Thyroid gland (tissue), 4 donors: ENCODE measurements around the gene OSTM1. TPM values are rescaled to one million over a fixed set of nuclear protein-coding genes. Genes with fewer than 3 reads are reported as not detected.

ENCODE experiments used
- DNase-seq, 2 donors: peaks; one replicate each; pipeline ENCODE4 v3.0.0-alpha.2; 2019
- H3K27ac ChIP-seq, 3 donors: fragments of 200-600 bp; sonication (generic); 1 replicate in 2 of 3; 2 replicates in 1 of 3; pipeline ENCODE4 v1.5.1; 2016 to 2019; ENCODE audit warnings: mild to moderate bottlenecking in 1 of 3, moderate library complexity in 1 of 3
- H3K27me3 ChIP-seq: fragments of 200-600 bp; sonication (generic); one replicate; pipeline ENCODE4 v1.5.1; 2019
- H3K36me3 ChIP-seq, 2 donors: fragments of 200-600 bp; sonication (generic); one replicate each; pipeline ENCODE4 v1.5.1; 2016 to 2019
- H3K4me1 ChIP-seq, 2 donors: fragments of 200-600 bp; sonication (generic); one replicate each; pipeline ENCODE4 v1.5.1; 2017 to 2019
- H3K4me3 ChIP-seq, 3 donors: fragments of 200-600 bp; sonication (generic); replicated peaks in 1 of 3; 1 replicate in 2 of 3; 2 replicates in 1 of 3; pipeline ENCODE4 v1.5.1; 2016; ENCODE audit warnings: mild to moderate bottlenecking in 1 of 3
- H3K9me3 ChIP-seq: fragments of 200-600 bp; sonication (generic); one replicate; pipeline ENCODE4 v1.5.1; 2017
- CTCF ChIP-seq, 6 experiments: fragments of 200-600 bp in 3 of 6; fragments of 450-650 bp in 3 of 6; sonication (generic) in 3 of 6; IDR thresholded peaks; one replicate each; pipeline ENCODE4 v1.5.1; 2016 to 2019; ENCODE audit warnings: antibody characterized with exemption in 6 of 6, mild to moderate bottlenecking in 2 of 6, inconsistent platforms in 1 of 6, moderate library complexity in 1 of 6
- POLR2A ChIP-seq, 2 donors: fragments of 450-650 bp; IDR thresholded peaks; one replicate each; pipeline ENCODE4 v1.6.1; 2017; ENCODE audit warnings: antibody characterized with exemption in 2 of 2, mild to moderate bottlenecking in 2 of 2, moderate library complexity in 1 of 2
- WGBS, 2 donors: methylation state at CpG; one replicate each; pipeline ENCODE4 v1.1.5; 2017; 5-methylcytosine and 5-hydroxymethylcytosine counted together
- intact Hi-C: fragments of 100-400 bp; cut with DNase I; formaldehyde crosslinking; loops from one replicate; pipeline ENCODE4 v1.15.1; 2023
- total RNA-seq, 4 donors: library from RNA; depleted of rRNA; stranded (reverse); fragments of >200 nt; gene quantifications; one replicate each; pipeline ENCODE4 v1.2.3, GENCODE V29; 2016

Gene OSTM1
- total RNA-seq, 4 donors from 2014 or later, result 41.0 to 110 (median 53.6) TPM

DNA sequence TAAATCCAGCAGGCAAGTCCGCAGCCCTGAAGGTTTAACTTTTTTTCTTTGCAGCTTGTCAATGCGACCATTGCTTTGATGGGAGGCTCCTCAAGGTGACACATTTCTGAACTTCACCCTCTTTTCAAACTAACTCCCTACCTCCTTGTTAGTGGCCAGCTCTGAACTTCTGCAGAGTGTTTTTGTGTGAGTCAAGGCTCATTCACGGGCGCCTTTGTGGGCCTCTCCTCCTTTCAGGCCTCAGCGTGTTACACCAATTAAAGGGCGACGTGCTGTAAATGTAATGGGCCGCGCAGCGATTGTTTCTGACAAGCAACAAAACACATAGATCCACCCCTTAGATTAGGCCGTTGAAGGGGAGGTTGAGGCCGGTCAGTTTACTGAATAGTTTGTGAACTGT lies 45.8 kb upstream of the OSTM1 start:
- TF ChIP-seq CTCF (IDR thresholded peaks at IDR 0.05), result no peak
- no peak for TF ChIP-seq POLR2A (IDR thresholded peaks at IDR 0.05)
- H3K4me1 ChIP-seq, result peaks cover 20 to 26% of the 10 kb centered on the region in 2 donors
- no peaks in the 10 kb centered on the region for H3K36me3 ChIP-seq
- no peak for DNase-seq
- H3K9me3 ChIP-seq, result no peaks in the 10 kb centered on the region
- 83 to 85% methylated on average over 12 of the region's 12 CpGs for WGBS, 2 donors
- peaks cover 3% of the 10 kb centered on the region for H3K27me3 ChIP-seq
- no peak overlapping the region for H3K27ac ChIP-seq
- intact Hi-C loops, result no loop called here
- H3K4me3 ChIP-seq, result no peak overlapping the region

DNA sequence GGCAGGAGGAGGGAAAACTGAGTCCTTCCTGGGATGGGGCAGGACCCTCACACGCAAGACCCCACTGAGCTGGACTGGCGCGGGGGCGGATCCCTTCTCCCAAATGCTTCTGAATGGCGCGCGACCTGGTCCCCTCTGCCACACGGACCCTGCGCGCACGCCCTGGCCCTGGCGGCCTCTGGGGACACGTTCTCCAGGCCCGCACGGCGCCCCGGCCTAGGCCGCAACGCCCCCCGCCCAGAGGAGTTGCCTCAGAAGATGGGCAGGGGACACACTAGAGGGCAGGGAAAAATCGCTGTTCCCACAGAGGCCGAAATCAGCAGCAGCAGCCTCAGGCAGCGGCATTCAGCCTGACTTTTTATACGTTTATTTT lies 45.2 kb upstream of the OSTM1 start:
- H3K4me3 ChIP-seq, result no peak overlapping the region
- 37 to 51% methylated on average over 10 to 22 of the region's 24 CpGs for WGBS, 2 donors
- TF ChIP-seq CTCF (IDR thresholded peaks at IDR 0.05) (no peak), POLR2A (IDR thresholded peaks at IDR 0.05) (no peak)
- DNase-seq, result no peak
- H3K27me3 ChIP-seq, result no peaks in the 10 kb centered on the region
- H3K9me3 ChIP-seq, result no peaks in the 10 kb centered on the region
- H3K4me1 ChIP-seq, result peaks cover 25 to 31% of the 10 kb centered on the region in 2 donors
- intact Hi-C loops, result loop anchor here (10.0 kb wide), 1 partner anchor 405 kb away; no protein-coding TSS in a partner anchor
- H3K36me3 ChIP-seq, result no peaks in the 10 kb centered on the region
- no peak overlapping the region for H3K27ac ChIP-seq

GRCh38 chr6:108118810-108119768 lies 44.5 kb upstream of the OSTM1 start:
- no peaks in the 10 kb centered on the region for H3K27me3 ChIP-seq
- peaks cover 25 to 33% of the 10 kb centered on the region in 2 donors for H3K4me1 ChIP-seq
- WGBS, 2 donors, result 4 to 5% methylated on average over 48 to 55 of the region's 67 CpGs

GRCh38 chr6:108118359-108118724 lies 43.8 kb upstream of the OSTM1 start:
- Histone ChIP-seq H3K4me1 (peaks cover 25 to 39% of the 10 kb centered on the region in 2 donors), H3K36me3 (no peaks in the 10 kb centered on the region), H3K4me3 (peak overlapping the region in 2 of 3 donors; percentile 56 to 66), H3K27ac (no peak overlapping the region), H3K27me3 (no peaks in the 10 kb centered on the region), H3K9me3 (no peaks in the 10 kb centered on the region)
- TF ChIP-seq POLR2A (IDR thresholded peaks at IDR 0.05) (no peak), CTCF (IDR thresholded peaks at IDR 0.05) (no peak)
- DNase-seq, result peak in 1 of 2 donors; percentile 5
- WGBS, 2 donors, result 0 to 2% methylated on average over 10 to 19 of the region's 45 CpGs
- intact Hi-C loops, result loop anchor here (10.0 kb wide), 1 partner anchor 406 kb away; no protein-coding TSS in a partner anchor

More at GRCh38 chr6:108118810-108119768, 44.5 kb upstream of the OSTM1 start:
- no peaks in the 10 kb centered on the region for H3K36me3 ChIP-seq
- intact Hi-C loops, result loop anchor here (10.0 kb wide), 1 partner anchor 406 kb away; no protein-coding TSS in a partner anchor
- H3K27ac ChIP-seq, result no peak overlapping the region
- peak overlapping the region in 2 of 3 donors; percentile 13 to 35 for H3K4me3 ChIP-seq
- no peak for DNase-seq
- TF ChIP-seq CTCF (IDR thresholded peaks at IDR 0.05) (no peak), POLR2A (IDR thresholded peaks at IDR 0.05) (no peak)
- no peaks in the 10 kb centered on the region for H3K9me3 ChIP-seq
